GM18861 (cell line): ENCODE results near the gene ARHGAP33.

ENCODE experiments used
- ATAC-seq: cut with Tn5 transposase; IDR thresholded peaks from one replicate; pipeline ENCODE4 v1.9.1; 2021; ENCODE audit not compliant: unreplicated experiment

Gene ARHGAP33

DNA sequence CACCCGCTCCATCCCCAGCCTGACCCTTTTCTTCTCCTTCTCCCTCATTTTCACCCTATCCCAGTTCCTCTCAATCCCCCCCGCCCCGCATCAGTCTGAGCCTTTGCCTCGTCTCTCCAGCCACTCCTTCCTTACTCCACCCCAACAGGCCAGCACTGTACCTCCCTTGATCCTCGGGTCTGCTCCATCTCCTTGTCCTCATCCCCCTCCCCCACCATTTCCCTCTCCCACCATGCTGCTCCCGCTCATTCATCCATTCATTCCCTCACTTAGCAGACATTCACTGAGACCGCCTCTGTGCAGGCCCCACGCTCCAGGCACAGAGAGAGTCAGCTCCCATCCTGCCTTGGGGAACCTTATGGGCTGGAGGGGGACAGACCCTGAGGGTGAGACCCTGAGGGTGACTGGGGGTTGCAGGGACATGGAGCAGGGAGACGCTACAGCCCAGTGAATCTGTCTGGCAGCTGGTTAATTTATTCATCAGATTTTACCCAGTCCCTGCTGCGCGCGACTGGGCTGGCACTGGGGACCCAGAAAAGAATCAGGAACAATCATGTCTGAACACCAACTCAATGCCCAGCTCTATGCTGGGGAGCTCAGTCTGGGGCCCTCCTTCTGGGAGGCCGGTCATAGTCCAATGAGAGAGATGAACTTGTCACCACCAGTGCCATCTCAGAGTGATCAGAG lies 881 bp downstream of the ARHGAP33 start:
- ATAC-seq = no peak

DNA sequence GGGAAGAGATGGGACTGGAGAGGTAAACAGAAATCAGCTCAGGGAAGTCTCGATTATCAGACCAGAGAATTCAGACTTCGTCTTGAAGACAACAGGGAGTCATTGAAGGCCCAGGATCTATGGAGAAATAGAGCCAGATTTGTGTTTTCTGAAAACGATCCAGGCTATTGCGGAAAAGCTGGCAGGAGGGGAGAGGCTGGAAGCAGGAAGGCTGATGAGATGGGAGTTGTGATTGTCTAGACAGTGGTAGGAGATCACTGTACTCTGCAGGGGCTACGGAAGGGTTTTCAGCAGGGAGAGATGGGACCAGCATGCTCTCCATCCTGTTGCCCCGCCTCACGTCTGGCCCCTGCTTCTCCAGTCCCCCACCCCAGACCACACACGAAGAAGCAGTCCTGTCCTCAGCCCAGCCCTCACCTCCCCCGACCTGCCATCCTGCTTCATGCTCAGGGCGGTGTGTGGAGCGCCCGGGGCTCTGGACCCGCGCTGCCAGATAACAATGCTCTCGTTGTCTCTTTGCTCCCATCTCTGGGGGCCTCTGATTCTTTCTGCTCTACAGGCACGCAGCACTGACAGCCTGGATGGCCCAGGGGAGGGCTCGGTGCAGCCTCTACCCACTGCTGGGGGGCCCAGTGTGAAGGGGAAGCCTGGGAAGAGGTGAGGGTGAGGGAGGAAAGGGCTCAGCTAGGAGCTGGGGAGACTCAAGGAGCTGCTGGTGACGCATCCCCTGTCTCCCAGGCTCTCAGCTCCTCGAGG lies 1.9 kb downstream of the ARHGAP33 start:
- ATAC-seq = no peak

DNA sequence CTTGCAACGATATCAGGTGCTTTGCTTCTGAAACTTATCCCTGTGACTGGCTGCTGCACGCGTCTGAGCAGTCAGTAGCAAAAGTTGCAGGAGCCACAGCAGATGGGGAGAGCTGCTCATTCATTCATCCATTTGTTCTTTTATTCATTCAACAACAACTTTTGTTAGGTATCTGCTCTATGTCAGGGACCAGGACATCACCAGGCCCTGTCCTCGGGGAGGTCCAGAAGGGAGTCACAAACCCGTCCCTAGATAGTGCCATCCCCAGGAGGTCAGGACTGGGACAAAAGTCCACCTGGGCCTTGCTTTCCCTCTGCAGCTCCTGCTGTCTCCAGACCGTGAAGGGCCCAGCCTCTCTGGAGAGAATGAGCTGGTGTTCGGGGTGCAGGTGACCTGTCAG lies 2.6 kb downstream of the ARHGAP33 start:
- ATAC-seq = no peak

DNA sequence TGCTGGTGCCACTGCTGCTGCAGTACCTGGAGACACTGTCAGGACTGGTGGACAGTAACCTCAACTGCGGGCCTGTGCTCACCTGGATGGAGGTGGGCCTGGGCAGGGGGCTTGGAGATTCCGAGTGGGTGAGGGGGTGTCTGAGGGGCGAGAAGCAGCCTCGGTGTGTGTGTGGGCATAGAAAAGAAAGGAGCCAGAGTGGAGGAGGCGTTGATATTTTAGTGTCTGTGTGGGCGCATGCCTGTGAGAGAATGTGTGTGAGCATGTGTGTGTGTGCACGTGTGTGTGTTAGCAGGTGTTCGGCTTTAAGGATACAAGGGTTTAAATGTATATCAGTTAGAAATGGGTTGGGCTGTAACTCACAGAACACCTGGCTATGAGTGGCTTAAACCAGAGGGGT lies 3.7 kb downstream of the ARHGAP33 start:
- ATAC-seq = no peak

DNA sequence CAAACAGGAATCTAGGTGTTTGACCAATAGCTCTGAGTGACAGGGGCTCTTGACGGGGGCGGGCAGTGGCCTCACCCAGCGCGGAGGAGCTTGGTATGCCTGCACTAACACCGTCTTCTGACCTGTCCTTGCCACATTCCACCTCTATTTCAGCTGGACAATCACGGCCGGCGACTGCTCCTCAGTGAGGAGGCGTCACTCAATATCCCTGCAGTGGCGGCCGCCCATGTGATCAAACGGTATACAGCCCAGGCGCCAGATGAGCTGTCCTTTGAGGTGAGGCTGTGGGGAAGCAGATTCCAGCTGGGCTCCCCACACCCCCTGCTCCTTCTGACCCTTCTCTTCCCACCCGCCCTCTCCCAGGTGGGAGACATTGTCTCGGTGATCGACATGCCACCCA lies 4.7 kb downstream of the ARHGAP33 start:
- no peak for ATAC-seq

DNA sequence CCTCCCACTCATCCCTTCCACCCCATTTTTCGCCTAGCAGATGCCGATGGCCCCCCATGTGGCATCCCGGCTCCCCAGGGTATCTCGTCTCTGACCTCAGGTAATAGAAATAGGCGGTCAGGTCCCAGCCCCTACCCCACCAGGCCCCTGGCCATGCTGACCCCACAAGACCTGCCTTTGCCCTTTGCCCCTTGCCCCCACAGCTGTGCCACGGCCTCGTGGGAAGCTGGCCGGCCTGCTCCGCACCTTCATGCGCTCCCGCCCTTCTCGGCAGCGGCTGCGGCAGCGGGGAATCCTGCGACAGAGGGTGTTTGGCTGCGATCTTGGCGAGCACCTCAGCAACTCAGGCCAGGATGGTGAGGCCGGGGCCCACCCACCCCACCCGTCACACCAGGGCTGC lies 5.4 kb downstream of the ARHGAP33 start:
- no peak for ATAC-seq

DNA sequence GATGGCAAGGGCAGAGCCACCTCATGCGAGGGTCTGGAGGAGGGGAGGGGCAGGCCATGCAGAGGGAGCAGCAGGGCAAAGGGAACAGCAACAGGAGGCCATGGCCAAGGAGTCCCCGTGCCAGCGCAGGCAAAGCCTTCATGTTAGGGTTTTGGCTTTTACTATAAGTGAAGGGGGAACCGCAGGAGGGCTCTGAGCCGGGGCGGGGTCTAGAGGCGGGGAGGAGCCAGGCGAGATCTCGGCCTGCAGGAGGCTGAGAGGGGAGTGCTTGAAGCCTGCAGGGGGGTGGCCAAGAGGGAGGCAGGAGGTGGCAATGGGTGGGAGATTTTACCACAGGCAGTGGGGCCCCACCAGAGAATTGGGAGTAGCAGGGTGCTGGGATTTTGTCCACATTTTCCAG lies 6.3 kb downstream of the ARHGAP33 start:
- ATAC-seq = no peak

DNA sequence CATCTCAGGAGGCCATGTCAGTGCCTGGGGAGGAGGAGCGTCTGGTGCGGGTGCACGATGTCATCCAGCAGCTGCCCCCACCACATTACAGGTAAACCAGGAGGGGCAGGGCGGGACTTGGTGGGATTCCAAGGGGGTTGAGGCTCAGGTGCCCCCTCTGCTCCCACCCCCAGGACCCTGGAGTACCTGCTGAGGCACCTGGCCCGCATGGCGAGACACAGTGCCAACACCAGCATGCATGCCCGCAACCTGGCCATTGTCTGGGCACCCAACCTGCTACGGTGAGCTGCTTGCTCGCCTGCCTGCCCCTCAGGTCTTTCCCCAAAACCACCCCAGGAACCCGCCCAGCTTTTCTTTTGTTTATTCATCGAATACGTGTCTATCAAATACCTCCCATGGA lies 7.2 kb downstream of the ARHGAP33 start:
- ATAC-seq = no peak

DNA sequence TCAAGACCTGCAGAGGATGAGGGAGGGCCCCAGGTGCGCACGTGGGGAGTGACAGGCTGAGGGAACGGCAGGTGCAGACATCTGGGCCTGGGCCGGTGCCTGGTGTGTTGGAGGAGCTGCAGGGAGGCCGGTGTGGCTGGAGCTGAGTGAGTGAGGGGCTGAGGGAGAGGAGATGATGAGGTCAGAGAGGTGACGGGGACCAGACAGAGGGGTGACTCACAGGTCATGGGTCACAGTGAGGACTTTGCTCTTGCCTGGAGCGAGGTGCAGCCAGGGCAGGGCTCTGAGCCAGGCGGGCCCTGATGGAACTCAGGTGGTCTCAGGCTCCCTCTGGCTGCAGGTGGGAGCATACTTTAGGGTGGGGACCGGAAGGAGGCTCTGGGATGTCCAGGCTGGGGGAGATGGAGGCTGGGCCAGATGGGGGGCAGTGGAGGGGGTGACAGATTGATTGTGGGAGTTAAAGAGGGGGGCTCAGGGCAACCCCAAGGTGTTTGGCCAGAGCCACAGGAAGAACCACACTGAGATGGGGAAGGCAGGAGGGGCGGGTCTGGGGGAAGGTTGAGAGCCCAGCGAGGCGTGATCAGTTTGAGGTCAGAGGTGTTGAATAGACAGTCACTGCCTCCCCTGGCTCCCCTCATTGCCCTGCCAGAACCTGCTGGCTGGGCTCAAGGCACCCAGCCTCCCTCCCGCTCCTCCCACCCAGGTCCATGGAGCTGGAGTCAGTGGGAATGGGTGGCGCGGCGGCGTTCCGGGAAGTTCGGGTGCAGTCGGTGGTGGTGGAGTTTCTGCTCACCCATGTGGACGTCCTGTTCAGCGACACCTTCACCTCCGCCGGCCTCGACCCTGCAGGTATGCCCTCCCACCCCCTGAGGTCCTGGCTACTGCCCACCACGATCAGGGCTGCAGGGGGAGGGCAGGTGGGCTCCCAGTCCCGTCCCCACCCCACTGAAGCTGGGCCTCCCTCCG lies 8.4 kb downstream of the ARHGAP33 start:
- no peak for ATAC-seq

DNA sequence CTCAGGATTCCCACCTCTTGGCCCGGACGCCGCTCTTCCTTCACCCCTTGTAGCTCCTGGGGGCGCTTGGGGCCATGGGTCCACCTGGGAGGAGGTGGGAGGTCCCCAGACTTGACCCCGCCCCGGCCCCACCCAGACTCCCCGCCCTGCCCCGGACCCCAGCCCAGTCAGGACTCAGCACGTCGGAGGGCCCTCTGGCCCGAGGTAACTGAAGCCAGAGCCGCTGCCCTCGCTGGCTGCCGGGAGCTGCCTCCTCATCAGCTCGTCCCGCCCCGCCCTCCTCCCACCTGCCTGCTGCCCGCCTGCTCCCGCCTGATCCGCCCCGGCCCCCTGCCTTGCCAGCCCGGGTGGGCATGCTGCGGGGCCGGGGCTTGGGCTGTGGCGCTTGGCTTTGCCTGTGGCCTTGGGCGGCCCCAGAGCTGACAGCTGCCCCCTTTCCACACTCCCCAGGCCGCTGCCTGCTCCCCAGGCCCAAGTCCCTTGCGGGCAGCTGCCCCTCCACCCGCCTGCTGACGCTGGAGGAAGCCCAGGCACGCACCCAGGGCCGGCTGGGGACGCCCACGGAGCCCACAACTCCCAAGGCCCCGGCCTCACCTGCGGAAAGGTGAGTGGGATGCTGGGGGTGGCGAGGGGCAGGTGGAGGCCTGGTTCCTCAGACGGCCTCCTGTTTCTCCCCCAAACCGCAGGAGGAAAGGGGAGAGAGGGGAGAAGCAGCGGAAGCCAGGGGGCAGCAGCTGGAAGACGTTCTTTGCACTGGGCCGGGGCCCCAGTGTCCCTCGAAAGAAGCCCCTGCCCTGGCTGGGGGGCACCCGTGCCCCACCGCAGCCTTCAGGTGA lies 9.4 kb downstream of the ARHGAP33 start:
- no peak for ATAC-seq

DNA sequence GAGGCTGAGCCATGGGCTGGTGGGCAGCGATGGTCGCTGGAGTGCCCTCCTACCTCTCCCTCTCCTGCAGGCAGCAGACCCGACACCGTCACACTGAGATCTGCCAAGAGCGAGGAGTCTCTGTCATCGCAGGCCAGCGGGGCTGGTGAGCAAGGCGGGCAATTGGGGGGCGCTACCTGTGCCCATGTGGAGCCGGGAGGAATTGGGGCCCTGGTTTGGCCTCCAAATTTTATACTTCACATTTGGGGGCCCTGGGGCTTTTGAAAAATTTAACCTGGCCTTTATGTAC lies 9.9 kb downstream of the ARHGAP33 start:
- no peak for ATAC-seq

DNA sequence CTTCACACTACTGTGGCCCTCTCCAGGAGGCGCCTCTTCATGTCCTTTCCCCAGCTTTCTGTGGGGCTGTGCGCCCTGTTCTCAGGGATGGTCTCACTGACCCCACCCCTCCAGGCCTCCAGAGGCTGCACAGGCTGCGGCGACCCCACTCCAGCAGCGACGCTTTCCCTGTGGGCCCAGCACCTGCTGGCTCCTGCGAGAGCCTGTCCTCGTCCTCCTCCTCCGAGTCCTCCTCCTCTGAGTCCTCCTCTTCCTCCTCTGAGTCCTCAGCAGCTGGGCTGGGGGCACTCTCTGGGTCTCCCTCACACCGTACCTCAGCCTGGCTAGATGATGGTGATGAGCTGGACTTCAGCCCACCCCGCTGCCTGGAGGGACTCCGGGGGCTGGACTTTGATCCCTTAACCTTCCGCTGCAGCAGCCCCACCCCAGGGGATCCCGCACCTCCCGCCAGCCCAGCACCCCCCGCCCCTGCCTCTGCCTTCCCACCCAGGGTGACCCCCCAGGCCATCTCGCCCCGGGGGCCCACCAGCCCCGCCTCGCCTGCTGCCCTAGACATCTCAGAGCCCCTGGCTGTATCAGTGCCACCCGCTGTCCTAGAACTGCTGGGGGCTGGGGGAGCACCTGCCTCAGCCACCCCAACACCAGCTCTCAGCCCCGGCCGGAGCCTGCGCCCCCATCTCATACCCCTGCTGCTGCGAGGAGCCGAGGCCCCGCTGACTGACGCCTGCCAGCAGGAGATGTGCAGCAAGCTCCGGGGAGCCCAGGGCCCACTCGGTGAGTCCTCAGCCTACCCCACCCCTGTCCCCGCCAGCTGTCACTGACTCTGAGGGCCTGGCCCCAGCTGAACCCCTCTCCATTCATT lies 11.2 kb downstream of the ARHGAP33 start:
- ATAC-seq = no peak

DNA sequence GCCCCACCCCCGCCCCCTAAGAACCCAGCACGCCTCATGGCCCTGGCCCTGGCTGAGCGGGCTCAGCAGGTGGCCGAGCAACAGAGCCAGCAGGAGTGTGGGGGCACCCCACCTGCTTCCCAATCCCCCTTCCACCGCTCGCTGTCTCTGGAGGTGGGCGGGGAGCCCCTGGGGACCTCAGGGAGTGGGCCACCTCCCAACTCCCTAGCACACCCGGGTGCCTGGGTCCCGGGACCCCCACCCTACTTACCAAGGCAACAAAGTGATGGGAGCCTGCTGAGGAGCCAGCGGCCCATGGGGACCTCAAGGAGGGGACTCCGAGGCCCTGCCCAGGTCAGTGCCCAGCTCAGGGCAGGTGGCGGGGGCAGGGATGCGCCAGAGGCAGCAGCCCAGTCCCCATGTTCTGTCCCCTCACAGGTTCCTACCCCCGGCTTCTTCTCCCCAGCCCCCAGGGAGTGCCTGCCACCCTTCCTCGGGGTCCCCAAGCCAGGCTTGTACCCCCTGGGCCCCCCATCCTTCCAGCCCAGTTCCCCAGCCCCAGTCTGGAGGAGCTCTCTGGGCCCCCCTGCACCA lies 11.9 kb downstream of the ARHGAP33 start:
- no peak for ATAC-seq

DNA sequence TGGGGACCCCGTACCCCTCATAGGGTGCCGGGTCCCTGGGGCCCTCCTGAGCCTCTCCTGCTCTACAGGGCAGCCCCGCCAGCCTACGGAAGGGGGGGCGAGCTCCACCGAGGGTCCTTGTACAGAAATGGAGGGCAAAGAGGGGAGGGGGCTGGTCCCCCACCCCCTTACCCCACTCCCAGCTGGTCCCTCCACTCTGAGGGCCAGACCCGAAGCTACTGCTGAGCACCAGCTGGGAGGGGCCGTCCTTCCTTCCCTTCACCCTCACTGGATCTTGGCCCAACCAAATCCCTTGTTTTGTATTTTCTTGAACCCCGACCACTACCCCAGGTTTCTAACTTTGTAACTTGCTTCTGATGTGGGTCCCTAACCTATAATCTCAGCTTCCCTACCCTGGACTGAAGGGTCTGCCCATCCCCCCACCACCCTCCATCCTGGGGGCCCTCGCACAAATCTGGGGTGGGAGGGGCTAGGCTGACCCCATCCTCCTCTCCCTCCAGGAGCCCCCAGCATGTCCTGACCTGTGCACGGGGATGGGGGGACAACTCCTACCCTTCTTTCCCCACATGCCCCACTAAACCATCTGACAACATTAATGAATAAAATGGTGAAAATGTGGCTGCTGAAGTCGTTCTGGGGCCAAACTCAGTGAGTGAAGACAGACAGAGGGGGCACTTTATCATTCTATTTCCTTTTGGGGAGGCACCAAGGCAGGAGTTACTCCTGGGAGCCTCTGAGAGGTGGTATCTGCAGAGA lies 13.0 kb downstream of the ARHGAP33 start:
- no peak for ATAC-seq

DNA sequence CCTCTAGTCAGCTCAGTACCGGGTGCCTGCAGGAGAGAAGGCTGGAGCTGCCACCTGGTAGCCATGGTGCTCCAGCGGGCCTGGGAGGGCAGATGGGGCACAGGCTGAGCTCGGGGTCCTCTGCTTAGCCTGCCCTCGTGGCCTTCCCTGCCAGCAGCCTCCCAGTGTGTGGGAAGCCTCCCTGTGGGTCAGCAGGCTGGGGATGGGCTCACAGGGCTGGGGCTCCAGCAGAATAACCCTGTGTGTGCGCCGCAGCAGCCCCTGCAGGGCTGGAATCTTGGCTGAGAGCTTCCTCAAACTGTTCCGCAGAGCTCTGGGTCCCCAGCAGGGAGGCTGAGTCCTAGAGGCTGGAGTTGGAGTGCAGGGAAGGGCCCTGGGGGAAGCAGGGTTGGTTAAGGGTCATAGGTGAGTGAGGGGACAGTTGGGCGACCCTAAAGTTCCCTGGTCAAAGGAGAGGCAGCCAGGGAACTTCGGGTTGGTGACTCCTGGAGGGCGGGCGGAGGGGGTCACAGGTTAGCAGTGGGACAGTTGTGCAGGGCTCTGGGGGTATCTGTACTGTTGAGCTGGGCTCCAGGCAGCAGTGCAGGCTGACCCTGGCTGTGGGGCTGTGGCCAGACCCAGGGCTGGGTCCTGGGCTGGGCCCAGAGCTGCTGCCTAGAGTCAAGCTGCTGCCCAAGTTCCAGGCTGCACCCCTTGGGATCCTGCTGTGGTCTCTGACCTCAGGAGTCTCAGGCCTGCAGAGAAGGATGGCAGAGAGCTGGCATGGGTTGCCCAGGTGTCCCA lies 14.0 kb downstream of the ARHGAP33 start:
- ATAC-seq = no peak

DNA sequence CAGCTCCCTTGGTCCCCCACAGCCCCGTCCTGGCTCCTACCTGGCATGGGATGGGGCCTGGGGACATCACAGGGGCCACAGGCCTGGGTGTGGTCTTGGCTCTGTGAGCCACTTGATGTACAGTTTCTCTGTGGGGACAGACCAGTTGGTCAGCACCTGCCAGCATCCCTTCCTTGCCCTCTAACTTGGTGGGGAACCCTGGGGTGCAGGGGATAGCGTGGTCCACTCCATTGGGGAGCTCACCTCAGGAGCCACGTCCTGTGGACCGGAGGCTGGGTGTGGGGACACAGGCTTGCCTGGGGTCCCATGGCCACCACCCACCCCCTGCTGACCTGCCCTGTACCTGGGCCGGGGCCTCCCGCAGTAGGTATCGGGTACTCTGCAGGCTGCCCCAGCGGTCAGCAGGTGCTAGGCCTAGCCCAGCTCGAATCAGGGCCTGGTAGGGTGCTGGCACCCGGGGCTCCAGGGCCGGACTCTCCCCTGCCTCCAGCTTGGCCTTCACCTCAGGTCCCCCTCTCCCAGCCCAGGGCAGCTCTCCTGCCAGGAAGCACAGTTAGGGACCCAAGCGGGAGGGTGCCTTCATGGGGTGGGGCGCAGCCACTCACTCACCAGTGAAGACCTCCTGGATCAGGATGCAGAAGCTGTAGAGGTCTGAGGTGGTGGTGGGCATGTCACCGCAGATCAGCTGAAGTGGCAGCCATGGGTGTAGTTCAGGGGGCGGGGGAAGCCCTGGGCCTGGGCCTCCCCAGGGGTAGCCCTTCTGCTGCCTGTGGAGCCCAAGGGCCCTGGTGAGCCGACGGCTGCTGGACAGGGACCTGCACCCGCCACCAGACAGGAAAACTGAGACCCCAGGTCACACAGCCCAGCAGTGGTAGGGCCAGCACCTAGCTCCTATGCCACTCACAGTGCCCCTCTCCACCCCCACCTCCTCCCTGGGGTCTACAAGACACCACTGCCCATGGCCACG lies 14.9 kb downstream of the ARHGAP33 start:
- ATAC-seq = no peak
